ENCODE measurements around the gene GCSAM. TPM values are rescaled to one million over a fixed set of nuclear protein-coding genes. Genes with fewer than 3 reads are reported as not detected.

GCSAM gene, protein sequence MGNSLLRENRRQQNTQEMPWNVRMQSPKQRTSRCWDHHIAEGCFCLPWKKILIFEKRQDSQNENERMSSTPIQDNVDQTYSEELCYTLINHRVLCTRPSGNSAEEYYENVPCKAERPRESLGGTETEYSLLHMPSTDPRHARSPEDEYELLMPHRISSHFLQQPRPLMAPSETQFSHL
- 0.52 TPM for total RNA-seq

DNA sequence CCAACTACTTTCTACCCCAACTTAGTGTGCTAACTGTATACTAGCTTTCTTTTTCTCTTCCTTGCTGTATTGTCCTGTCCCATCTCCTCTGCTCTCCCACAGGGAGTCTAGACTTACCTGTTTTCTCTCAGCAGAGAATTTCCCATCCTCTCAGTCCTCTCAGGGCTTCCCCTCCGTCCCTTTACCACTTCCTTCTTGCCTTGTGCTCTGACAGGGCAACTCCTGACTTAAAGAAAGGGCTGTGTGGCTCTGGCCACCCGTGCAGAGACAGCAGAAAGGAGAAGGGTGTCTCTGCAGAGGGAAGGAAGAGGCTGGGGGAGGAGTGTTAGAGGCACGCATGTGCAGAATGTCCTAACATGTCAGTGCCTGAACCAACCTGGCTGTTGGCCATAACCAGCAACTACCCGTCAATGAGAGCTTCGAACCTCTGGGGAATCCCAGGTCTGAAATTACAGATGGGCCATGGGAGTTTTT, at the start of gene GCSAM:
Gene GCSAM, minus strand, starts transcription at position 274 of the 474 bp plus-strand sequence. Its CDS starts 128 bp downstream, at position 146.
- Histone ChIP-seq H3K36me3 (ENCODE audit: control insufficient read depth in 3 of 3, insufficient read depth in 3 of 3, low read length in 3 of 3) (no peaks in the 10 kb centered on the region), H3K9me3 (ENCODE audit: control insufficient read depth in 3 of 3, low read length in 3 of 3) (no peaks in the 10 kb centered on the region), H3K27ac (ENCODE audit: low read depth, low read length) (no peak within 1 kb of the TSS), H3K9ac (ENCODE audit: low read depth in 1 of 3, low read length in 3 of 3) (no peak within 1 kb of the TSS), H3K4me3 (ENCODE audit: low read length in 3 of 3) (no peak within 1 kb of the TSS), H3K27me3 (ENCODE audit: control insufficient read depth in 3 of 3, insufficient read depth in 3 of 3, low read length in 3 of 3) (no peaks in the 10 kb centered on the region), H3K4me1 (ENCODE audit: control insufficient read depth in 3 of 3, insufficient read depth in 3 of 3, low read length in 3 of 3) (peaks cover 0 to 5% (median 0%) of the 10 kb centered on the region in 3 donors)

DNA sequence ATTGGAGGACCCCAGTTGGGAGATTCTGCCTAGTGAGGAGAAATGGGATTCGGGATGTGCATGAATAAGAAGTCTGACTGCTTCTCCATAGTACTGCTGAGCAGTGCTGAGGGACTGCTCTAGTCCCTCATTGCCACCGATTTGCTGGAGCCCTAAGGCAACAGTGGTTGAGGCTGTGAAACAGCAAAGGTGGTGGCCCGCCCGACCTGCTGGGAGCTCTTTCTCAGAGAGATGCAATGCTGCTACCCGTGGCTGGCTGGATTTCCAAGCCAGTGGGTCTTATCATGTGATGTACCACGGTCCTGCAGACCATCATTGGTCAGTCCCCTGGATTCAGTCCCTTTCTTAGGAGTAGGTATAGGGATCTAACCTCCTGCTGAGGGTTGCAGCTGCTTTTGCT, 42.6 kb upstream of the GCSAM start:
- H3K4me3 ChIP-seq (ENCODE audit: low read length in 3 of 3): no peak overlapping the region
- no peaks in the 10 kb centered on the region for H3K36me3 ChIP-seq (ENCODE audit: control insufficient read depth in 3 of 3, insufficient read depth in 3 of 3, low read length in 3 of 3)
- no peak overlapping the region for H3K27ac ChIP-seq (ENCODE audit: low read depth, low read length)
- no peaks in the 10 kb centered on the region for H3K27me3 ChIP-seq (ENCODE audit: control insufficient read depth in 3 of 3, insufficient read depth in 3 of 3, low read length in 3 of 3)
- H3K9me3 ChIP-seq (ENCODE audit: control insufficient read depth in 3 of 3, low read length in 3 of 3): no peaks in the 10 kb centered on the region
- no peaks in the 10 kb centered on the region for H3K4me1 ChIP-seq (ENCODE audit: control insufficient read depth in 3 of 3, insufficient read depth in 3 of 3, low read length in 3 of 3)
- no peak overlapping the region for H3K9ac ChIP-seq (ENCODE audit: low read depth in 1 of 3, low read length in 3 of 3)

DNA sequence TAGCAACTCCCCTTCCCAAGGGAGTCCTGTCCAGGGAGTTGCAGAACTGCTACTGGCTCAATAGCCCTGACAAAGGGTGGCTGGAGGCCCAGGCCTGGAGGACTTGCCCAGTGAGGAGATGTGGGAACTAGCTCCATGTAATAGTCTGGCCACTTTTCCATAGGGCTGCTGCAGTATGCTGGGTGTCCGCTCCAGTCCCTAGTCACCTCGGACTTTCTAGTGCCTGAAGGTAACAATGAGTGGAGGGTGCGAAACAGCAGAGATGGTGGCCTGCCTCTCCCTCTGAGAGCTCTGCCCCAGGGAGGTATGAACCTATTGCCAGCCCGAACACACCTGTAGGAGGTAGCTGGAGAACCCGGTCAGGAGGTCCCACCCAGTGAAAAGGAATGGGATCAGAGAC, 42.0 kb upstream of the GCSAM start:
- Histone ChIP-seq H3K9ac (ENCODE audit: low read depth in 1 of 3, low read length in 3 of 3) (no peak overlapping the region), H3K4me3 (ENCODE audit: low read length in 3 of 3) (no peak overlapping the region), H3K9me3 (ENCODE audit: control insufficient read depth in 3 of 3, low read length in 3 of 3) (no peaks in the 10 kb centered on the region), H3K4me1 (ENCODE audit: control insufficient read depth in 3 of 3, insufficient read depth in 3 of 3, low read length in 3 of 3) (no peaks in the 10 kb centered on the region), H3K36me3 (ENCODE audit: control insufficient read depth in 3 of 3, insufficient read depth in 3 of 3, low read length in 3 of 3) (no peaks in the 10 kb centered on the region), H3K27ac (ENCODE audit: low read depth, low read length) (no peak overlapping the region), H3K27me3 (ENCODE audit: control insufficient read depth in 3 of 3, insufficient read depth in 3 of 3, low read length in 3 of 3) (no peaks in the 10 kb centered on the region)

DNA sequence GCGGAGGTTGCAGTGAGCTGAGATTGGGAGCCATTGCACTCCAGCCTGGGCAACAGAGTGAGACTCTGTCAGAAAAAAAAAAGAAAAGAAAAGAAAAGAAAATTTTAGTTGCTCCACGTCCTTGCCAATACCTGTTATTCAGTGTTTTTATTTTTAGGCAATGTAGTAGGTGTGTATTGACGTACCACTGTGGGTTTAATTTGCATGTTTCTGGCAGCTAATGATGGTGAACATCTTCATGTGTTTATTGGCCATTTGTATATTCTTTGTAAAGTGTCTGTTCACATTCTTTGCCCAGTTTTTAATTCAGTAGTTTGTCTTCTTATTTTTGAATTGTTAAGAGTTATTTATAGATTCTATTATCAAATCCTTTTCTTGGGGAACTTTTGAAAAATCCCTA, 38.1 kb upstream of the GCSAM start:
- no peak overlapping the region for H3K9ac ChIP-seq (ENCODE audit: low read depth in 1 of 3, low read length in 3 of 3)

DNA sequence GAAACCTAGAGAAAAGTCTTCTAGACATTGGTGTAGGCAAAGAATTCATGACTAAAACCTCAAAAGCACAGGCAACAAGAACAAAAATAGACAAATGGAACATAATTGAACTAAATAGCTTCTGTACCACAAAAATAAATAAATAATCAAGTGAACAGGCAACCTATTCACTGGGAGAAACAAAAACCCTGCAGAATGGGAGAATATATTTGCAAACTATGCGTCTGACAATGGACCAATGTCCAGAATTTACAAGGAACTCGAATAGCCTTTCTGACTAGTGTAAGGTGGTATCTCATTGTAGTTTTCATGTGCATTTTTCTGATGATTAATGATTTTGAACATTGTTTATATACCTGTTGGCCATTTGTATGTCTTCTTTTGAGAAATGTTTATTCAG, 37.0 kb upstream of the GCSAM start:
- H3K4me1 ChIP-seq (ENCODE audit: control insufficient read depth in 3 of 3, insufficient read depth in 3 of 3, low read length in 3 of 3): no peaks in the 10 kb centered on the region
- no peaks in the 10 kb centered on the region for H3K9me3 ChIP-seq (ENCODE audit: control insufficient read depth in 3 of 3, low read length in 3 of 3)
- no peak overlapping the region for H3K27ac ChIP-seq (ENCODE audit: low read depth, low read length)
- no peaks in the 10 kb centered on the region for H3K36me3 ChIP-seq (ENCODE audit: control insufficient read depth in 3 of 3, insufficient read depth in 3 of 3, low read length in 3 of 3)
- no peak overlapping the region for H3K9ac ChIP-seq (ENCODE audit: low read depth in 1 of 3, low read length in 3 of 3)
- no peak overlapping the region for H3K4me3 ChIP-seq (ENCODE audit: low read length in 3 of 3)
- H3K27me3 ChIP-seq (ENCODE audit: control insufficient read depth in 3 of 3, insufficient read depth in 3 of 3, low read length in 3 of 3): no peaks in the 10 kb centered on the region

More for the DNA sequence above, 38.1 kb upstream of the GCSAM start:
- no peaks in the 10 kb centered on the region for H3K36me3 ChIP-seq (ENCODE audit: control insufficient read depth in 3 of 3, insufficient read depth in 3 of 3, low read length in 3 of 3)
- H3K27ac ChIP-seq (ENCODE audit: low read depth, low read length): no peak overlapping the region
- H3K9me3 ChIP-seq (ENCODE audit: control insufficient read depth in 3 of 3, low read length in 3 of 3): no peaks in the 10 kb centered on the region
- H3K4me1 ChIP-seq (ENCODE audit: control insufficient read depth in 3 of 3, insufficient read depth in 3 of 3, low read length in 3 of 3): no peaks in the 10 kb centered on the region
- no peak overlapping the region for H3K4me3 ChIP-seq (ENCODE audit: low read length in 3 of 3)
- H3K27me3 ChIP-seq (ENCODE audit: control insufficient read depth in 3 of 3, insufficient read depth in 3 of 3, low read length in 3 of 3): no peaks in the 10 kb centered on the region

- no peaks in the 10 kb centered on the region for H3K27me3 ChIP-seq (ENCODE audit: control insufficient read depth in 3 of 3, insufficient read depth in 3 of 3, low read length in 3 of 3)
- no peak overlapping the region for H3K4me3 ChIP-seq (ENCODE audit: low read length in 3 of 3)
- no peak overlapping the region for H3K9ac ChIP-seq (ENCODE audit: low read depth in 1 of 3, low read length in 3 of 3)
- H3K4me1 ChIP-seq (ENCODE audit: control insufficient read depth in 3 of 3, insufficient read depth in 3 of 3, low read length in 3 of 3): no peaks in the 10 kb centered on the region
- H3K36me3 ChIP-seq (ENCODE audit: control insufficient read depth in 3 of 3, insufficient read depth in 3 of 3, low read length in 3 of 3): no peaks in the 10 kb centered on the region
- H3K9me3 ChIP-seq (ENCODE audit: control insufficient read depth in 3 of 3, low read length in 3 of 3): no peaks in the 10 kb centered on the region
- H3K27ac ChIP-seq (ENCODE audit: low read depth, low read length): no peak overlapping the region
Observed at GRCh38 chr3:112167758-112168157, 34.7 kb upstream of the GCSAM start.

DNA sequence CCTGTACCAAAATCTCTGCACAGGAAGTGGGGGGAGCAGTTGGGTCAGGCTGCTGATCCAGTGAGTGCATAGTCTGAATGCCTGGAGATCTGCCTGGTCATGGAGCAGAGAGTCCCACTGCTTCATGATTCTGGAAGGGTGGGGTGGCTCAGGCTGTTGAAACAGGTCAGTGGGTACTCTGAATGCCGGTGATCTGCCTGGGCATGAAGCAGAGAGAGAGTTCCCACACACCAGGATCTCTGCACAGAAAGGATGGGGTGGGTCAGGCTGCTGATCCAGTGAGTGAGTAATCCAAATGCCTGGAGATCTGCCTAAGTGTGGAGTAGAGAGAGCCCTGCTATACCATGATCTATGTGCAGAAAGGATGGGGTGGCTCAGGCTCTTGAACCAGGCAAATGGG, 16.1 kb upstream of the GCSAM start:
- Histone ChIP-seq H3K9ac (ENCODE audit: low read depth in 1 of 3, low read length in 3 of 3) (no peak overlapping the region), H3K27me3 (ENCODE audit: control insufficient read depth in 3 of 3, insufficient read depth in 3 of 3, low read length in 3 of 3) (no peaks in the 10 kb centered on the region), H3K36me3 (ENCODE audit: control insufficient read depth in 3 of 3, insufficient read depth in 3 of 3, low read length in 3 of 3) (no peaks in the 10 kb centered on the region), H3K27ac (ENCODE audit: low read depth, low read length) (no peak overlapping the region), H3K4me3 (ENCODE audit: low read length in 3 of 3) (no peak overlapping the region), H3K9me3 (ENCODE audit: control insufficient read depth in 3 of 3, low read length in 3 of 3) (peaks cover 0 to 6% (median 2%) of the 10 kb centered on the region in 3 donors), H3K4me1 (ENCODE audit: control insufficient read depth in 3 of 3, insufficient read depth in 3 of 3, low read length in 3 of 3) (no peaks in the 10 kb centered on the region)

DNA sequence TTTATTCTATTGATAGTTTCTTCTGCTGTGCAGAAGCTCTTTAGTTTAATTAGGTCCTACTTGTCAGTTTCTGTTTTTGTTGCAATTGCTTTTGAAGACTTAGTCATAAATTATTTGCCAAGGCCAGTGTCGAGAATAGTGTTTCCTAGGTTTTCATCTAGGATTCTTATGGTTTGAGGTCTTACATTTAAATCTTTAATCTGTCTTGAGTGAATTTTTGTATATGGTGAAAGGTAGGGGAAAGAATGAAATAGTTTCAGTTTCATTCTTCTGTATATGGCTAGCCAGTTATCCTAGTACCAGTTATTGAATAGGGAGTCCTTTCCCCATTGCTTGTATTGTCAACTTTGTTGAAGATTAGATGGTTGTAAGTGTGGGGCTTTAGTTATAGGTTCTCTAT, 10.6 kb upstream of the GCSAM start:
- no peaks in the 10 kb centered on the region for H3K4me1 ChIP-seq (ENCODE audit: control insufficient read depth in 3 of 3, insufficient read depth in 3 of 3, low read length in 3 of 3)
- no peak overlapping the region for H3K27ac ChIP-seq (ENCODE audit: low read depth, low read length)
- H3K9me3 ChIP-seq (ENCODE audit: control insufficient read depth in 3 of 3, low read length in 3 of 3): peaks cover 0 to 2% (median under 1%) of the 10 kb centered on the region in 3 donors
- no peak overlapping the region for H3K9ac ChIP-seq (ENCODE audit: low read depth in 1 of 3, low read length in 3 of 3)
- no peaks in the 10 kb centered on the region for H3K36me3 ChIP-seq (ENCODE audit: control insufficient read depth in 3 of 3, insufficient read depth in 3 of 3, low read length in 3 of 3)
- H3K4me3 ChIP-seq (ENCODE audit: low read length in 3 of 3): no peak overlapping the region
- H3K27me3 ChIP-seq (ENCODE audit: control insufficient read depth in 3 of 3, insufficient read depth in 3 of 3, low read length in 3 of 3): no peaks in the 10 kb centered on the region

- no peak overlapping the region for H3K27ac ChIP-seq (ENCODE audit: low read depth, low read length)
- no peak overlapping the region for H3K9ac ChIP-seq (ENCODE audit: low read depth in 1 of 3, low read length in 3 of 3)
- H3K9me3 ChIP-seq (ENCODE audit: control insufficient read depth in 3 of 3, low read length in 3 of 3): peaks cover 0 to 2% (median 0%) of the 10 kb centered on the region in 3 donors
- H3K4me1 ChIP-seq (ENCODE audit: control insufficient read depth in 3 of 3, insufficient read depth in 3 of 3, low read length in 3 of 3): no peaks in the 10 kb centered on the region
- no peaks in the 10 kb centered on the region for H3K27me3 ChIP-seq (ENCODE audit: control insufficient read depth in 3 of 3, insufficient read depth in 3 of 3, low read length in 3 of 3)
- no peaks in the 10 kb centered on the region for H3K36me3 ChIP-seq (ENCODE audit: control insufficient read depth in 3 of 3, insufficient read depth in 3 of 3, low read length in 3 of 3)
- no peak overlapping the region for H3K4me3 ChIP-seq (ENCODE audit: low read length in 3 of 3)
Observed at GRCh38 chr3:112143251-112143650, 10.2 kb upstream of the GCSAM start.

GRCh38 chr3:112141293-112141692, 8.2 kb upstream of the GCSAM start:
- Histone ChIP-seq H3K9me3 (ENCODE audit: control insufficient read depth in 3 of 3, low read length in 3 of 3) (no peaks in the 10 kb centered on the region), H3K4me1 (ENCODE audit: control insufficient read depth in 3 of 3, insufficient read depth in 3 of 3, low read length in 3 of 3) (peaks cover 0 to 2% (median 0%) of the 10 kb centered on the region in 3 donors), H3K9ac (ENCODE audit: low read depth in 1 of 3, low read length in 3 of 3) (no peak overlapping the region), H3K27ac (ENCODE audit: low read depth, low read length) (no peak overlapping the region), H3K27me3 (ENCODE audit: control insufficient read depth in 3 of 3, insufficient read depth in 3 of 3, low read length in 3 of 3) (no peaks in the 10 kb centered on the region), H3K36me3 (ENCODE audit: control insufficient read depth in 3 of 3, insufficient read depth in 3 of 3, low read length in 3 of 3) (no peaks in the 10 kb centered on the region), H3K4me3 (ENCODE audit: low read length in 3 of 3) (no peak overlapping the region)
